Glomerular visceral epithelial cell (primary cell): ENCODE measurements around the gene SPOCK2.
A peak's percentile ranks its signal among the peaks of the same experiment; 100 is the strongest.

Experiments used
- DNase-seq: peaks from one replicate; pipeline ENCODE4 v3.0.0-alpha.2; 2016; ENCODE audit errors: extremely low spot score

Gene SPOCK2

GRCh38 chr10:72011976-72012512, 76.3 kb downstream of the SPOCK2 start:
- DNase-seq, result no peak

- DNase-seq, result no peak
Observed at GRCh38 chr10:72011468-72011867, 76.9 kb downstream of the SPOCK2 start.

DNA sequence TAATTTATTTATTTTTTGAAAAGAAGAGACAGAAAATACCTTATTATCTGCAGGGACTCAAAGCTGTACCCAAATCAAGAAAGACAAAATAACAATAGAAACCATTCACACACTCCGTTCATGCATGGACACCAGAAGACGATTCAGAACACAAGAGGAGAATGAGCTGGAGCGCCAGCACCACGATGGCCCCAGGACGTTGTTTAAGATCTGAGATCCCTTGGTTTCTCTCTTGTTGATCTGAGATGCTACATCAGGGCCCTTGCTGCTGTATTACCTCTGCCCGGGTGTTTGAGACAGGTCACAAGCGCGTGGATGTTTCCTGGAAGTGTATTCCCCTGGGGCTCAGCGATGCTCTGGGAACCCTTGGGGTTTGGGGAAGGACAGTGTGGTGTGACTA, 77.3 kb downstream of the SPOCK2 start:
- no peak for DNase-seq

DNA sequence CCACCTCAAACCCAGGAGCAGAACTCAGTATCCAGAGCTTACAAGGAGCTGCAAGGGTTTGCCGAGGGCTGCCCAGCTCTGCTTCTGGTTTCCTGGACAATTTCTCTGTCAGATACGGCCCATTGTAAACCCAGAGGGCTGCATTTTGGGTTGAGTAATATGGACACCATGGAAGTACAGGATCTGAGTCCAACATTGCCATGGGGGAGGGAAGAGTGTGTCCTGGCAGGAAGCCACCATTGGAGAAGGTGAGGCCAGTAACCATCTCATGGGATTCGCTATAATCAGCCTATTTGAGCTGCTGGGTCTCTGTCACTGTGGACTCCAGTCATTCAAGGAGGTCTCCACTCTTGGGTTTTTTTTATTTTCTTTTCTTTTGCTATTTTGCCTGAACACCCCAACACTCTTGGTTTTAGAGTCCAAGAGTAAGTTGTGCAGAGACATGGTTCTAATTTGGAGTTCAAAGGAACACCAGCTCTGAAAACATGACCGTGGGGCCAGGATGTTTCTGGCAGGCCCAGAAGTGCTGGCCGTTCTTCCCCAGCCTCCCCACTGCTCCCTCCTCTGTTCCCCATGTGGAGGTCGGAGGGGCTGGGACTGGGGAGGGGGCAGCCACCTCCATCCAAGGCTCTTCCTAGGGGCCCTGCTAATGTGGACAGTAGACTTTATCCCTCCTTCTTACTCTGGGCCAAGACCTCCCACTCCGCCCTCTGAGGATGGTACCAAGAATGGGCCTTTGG, 77.9 kb downstream of the SPOCK2 start:
- DNase-seq, result no peak

- DNase-seq, result peak; percentile 63
Observed at GRCh38 chr10:72009425-72010081, 78.8 kb downstream of the SPOCK2 start.

DNA sequence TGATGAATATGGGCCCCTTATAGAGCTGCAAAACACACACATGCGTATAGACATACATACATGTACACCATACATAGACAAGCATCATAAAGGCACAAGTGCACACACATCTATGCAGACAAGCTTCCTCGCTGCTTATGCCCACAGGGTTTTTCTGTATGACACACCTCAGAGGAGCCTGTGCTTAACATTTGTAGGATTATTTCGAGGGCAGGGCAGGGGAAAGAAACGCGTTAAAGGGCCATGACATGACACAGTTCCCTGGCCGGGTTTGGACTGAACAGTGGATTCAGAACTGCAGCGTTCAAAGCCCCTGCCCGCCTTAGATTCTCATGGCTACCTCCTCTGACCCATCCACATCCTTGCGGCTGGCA, 79.3 kb downstream of the SPOCK2 start:
- no peak for DNase-seq
